Memory B cell (primary cell): Measurements from ENCODE around the gene ROBO1.

Source experiments
- ATAC-seq: fragments of 150-1000 bp; cut with Tn5 transposase; 2 replicates; pipeline ENCODE4 v1.10.0; 2021; ENCODE audit warnings: low read depth, mild to moderate bottlenecking, moderate library complexity
- DNase-seq, 2 donors: peaks; one replicate each; pipeline ENCODE4 v3.0.0; 2022; ENCODE audit warnings: low spot score in 2 of 2
- H3K27ac Mint-ChIP-seq: one replicate; pipeline ENCODE4 v1.8.0; 2022; ENCODE audit warnings: mild to moderate bottlenecking, moderate library complexity, mixed read lengths
- H3K27me3 Mint-ChIP-seq: one replicate; pipeline ENCODE4 v1.8.0; 2022; ENCODE audit warnings: mixed read lengths
- H3K36me3 Mint-ChIP-seq: one replicate; pipeline ENCODE4 v1.8.0; 2022; ENCODE audit warnings: mild to moderate bottlenecking, mixed read lengths
- H3K4me1 Mint-ChIP-seq: one replicate; pipeline ENCODE4 v1.8.0; 2022; ENCODE audit warnings: mixed read lengths
- H3K4me3 Mint-ChIP-seq: one replicate; pipeline ENCODE4 v1.8.0; 2022; ENCODE audit warnings: mild to moderate bottlenecking, moderate library complexity, mixed read lengths
- H3K9me3 Mint-ChIP-seq: one replicate; pipeline ENCODE4 v1.8.0; 2022; ENCODE audit warnings: mixed read lengths

ROBO1 gene

DNA sequence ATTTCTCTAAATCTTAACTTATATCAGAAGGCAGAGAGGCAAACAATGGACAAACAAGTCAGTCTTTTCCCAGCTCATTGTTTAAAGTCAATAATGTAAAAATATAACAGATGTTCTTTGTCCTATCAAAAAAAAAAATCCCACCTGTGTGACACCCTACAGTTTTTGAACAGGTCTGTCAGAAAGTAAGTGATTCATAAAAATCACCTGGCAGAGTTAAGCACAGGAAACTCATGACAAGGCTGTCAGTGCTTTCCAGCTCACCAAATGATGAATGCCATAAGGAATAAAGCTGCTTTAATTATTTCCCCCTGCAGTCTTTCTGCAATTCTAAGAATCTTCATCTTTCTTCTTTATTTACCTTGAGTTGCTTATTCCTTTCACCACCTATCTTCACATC lies 30.3 kb downstream of the ROBO1 start:
- ATAC-seq = no peak
- Mint-ChIP-seq H3K4me1 (no peaks in the 10 kb centered on the region), H3K36me3 (no peaks in the 10 kb centered on the region), H3K4me3 (no peak overlapping the region), H3K9me3 (peaks cover 7% of the 10 kb centered on the region), H3K27me3 (no peaks in the 10 kb centered on the region), H3K27ac (no peak overlapping the region)
- no peak for DNase-seq

DNA sequence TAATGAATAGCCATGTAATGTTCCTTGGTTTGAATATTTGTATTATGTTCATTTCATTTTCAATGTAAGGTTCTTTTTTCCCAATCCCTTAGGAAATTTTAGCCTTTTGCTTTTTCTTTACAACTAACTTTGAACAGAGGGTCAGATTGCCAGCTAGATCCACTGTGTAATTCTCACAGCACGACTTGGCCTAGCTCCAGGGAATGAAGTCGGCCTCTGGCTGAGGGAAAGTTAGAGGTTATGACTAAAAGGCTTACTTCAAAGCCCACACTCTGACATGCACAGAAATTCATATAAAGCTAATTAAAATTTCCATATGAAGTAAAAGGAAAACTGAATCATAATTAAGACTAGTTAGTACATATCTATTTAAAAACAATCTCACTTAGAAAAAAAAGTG lies 38.7 kb downstream of the ROBO1 start:
- H3K9me3 Mint-ChIP-seq = peaks cover 2% of the 10 kb centered on the region
- H3K36me3 Mint-ChIP-seq = no peaks in the 10 kb centered on the region
- H3K4me1 Mint-ChIP-seq = no peaks in the 10 kb centered on the region
- no peak overlapping the region for H3K4me3 Mint-ChIP-seq
- no peaks in the 10 kb centered on the region for H3K27me3 Mint-ChIP-seq
- H3K27ac Mint-ChIP-seq = no peak overlapping the region
- no peak for ATAC-seq
- no peak for DNase-seq

DNA sequence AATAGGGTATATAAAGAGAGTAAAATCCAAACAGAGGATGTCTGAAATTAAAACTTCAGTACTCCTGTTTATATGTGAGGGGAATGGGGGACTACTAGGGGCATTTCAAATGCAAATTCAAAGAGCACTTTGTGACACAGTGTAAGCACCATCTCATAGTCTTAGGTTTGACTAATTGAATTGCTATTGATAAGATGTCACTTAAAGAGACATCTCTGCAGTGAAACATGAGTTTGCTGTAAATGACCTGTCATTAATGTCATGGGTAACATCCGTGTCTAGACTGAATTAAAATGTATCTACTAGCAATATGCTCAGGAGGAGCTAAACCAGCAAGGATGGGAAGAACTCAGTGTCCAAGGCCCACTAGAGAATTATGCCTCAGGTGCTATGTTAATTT lies 41.0 kb downstream of the ROBO1 start:
- Mint-ChIP-seq H3K36me3 (no peaks in the 10 kb centered on the region), H3K4me3 (no peak overlapping the region), H3K4me1 (no peaks in the 10 kb centered on the region), H3K9me3 (no peaks in the 10 kb centered on the region), H3K27me3 (no peaks in the 10 kb centered on the region), H3K27ac (no peak overlapping the region)
- ATAC-seq (no peak), DNase-seq (no peak)

DNA sequence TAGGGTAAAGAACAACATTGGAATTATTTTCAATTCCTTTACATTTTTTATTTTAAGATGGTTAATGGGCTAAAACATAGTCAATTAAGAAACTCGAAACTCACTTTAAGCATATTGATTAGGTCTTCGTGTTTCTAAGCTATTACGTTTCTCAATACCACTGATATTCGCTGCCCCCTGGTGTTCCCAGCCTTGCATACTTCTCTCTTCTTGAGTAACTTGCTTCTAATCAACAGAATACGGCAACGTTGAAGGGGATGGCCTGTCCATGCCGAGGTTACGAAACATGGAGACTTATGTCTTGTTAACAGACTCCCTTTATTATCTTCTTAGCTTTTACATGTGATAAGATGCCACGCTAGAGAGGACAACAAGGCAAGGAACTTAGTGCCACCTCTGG lies 43.6 kb downstream of the ROBO1 start:
- ATAC-seq (no peak), DNase-seq (no peak)
- no peaks in the 10 kb centered on the region for H3K27me3 Mint-ChIP-seq
- no peaks in the 10 kb centered on the region for H3K4me1 Mint-ChIP-seq
- no peaks in the 10 kb centered on the region for H3K9me3 Mint-ChIP-seq
- no peak overlapping the region for H3K27ac Mint-ChIP-seq
- H3K36me3 Mint-ChIP-seq = no peaks in the 10 kb centered on the region
- H3K4me3 Mint-ChIP-seq = no peak overlapping the region

DNA sequence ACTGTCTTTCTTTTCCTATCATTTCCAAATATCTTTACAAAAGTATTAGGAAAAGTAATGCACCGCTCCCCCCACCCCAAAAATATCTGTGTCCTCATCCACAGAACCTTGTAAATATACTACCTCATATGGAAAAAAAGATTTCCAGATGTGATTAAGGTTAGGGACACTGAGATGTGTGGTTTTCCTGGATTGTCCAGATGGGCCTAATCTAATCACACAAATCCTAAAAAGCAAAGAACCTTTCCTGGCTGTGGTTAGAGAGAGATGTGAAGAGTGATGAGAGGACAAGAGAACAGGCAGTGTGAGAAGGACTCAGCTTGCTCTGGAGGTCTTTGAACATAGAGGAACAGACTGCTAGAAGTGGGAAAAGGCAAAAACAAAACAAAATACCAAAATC lies 77.7 kb downstream of the ROBO1 start:
- Mint-ChIP-seq H3K4me3 (no peak overlapping the region), H3K27me3 (no peaks in the 10 kb centered on the region), H3K27ac (no peak overlapping the region), H3K9me3 (peaks cover 3% of the 10 kb centered on the region), H3K4me1 (no peaks in the 10 kb centered on the region), H3K36me3 (no peaks in the 10 kb centered on the region)
- no peak for ATAC-seq
- DNase-seq = no peak

DNA sequence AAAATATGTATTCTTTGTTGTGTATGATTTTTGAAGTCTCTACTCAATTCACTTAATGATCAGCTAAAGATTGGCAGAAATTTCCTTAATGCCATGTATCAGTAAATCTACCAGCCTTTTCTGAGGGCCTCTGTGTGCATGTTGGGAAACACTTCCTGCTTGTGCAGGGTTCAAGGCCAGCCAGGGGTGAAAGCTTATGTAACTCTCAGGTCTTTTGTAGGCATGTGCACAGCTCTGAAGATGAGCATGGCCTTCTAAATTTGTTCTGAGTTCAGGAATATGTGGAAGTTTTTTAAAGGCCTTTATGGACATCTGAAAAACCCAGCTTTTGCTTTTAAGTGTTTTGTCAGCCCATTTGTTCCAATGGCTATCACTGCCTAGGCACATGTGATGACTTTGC lies 82.7 kb downstream of the ROBO1 start:
- Mint-ChIP-seq H3K4me3 (no peak overlapping the region), H3K36me3 (no peaks in the 10 kb centered on the region)

DNA sequence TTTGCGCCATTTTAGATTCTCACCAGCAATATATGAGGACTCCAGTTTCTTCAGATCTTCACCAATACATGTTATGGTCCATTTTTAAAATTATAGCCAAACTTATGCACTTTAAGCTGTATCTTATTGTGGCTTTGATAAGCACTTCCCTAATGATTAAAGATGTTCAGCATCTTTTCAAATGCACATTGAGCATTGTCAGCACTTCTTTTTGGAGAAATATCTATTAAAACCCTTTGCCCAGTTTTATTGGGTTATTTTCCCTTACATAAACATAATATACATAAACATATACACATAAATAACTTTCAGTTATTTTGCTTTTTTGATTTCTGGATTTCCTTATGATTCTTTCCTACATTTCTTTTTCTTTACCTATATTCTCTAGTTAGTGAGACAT lies 83.8 kb downstream of the ROBO1 start:
- Mint-ChIP-seq H3K36me3 (no peaks in the 10 kb centered on the region), H3K4me3 (no peak overlapping the region), H3K9me3 (peaks cover 11% of the 10 kb centered on the region), H3K27ac (no peak overlapping the region), H3K27me3 (no peaks in the 10 kb centered on the region), H3K4me1 (no peaks in the 10 kb centered on the region)
- DNase-seq (no peak), ATAC-seq (no peak)

More for the DNA sequence above, 82.7 kb downstream of the ROBO1 start:
- H3K27me3 Mint-ChIP-seq = no peaks in the 10 kb centered on the region
- no peak overlapping the region for H3K27ac Mint-ChIP-seq
- no peaks in the 10 kb centered on the region for H3K4me1 Mint-ChIP-seq
- H3K9me3 Mint-ChIP-seq = peaks cover 10% of the 10 kb centered on the region
- no peak for DNase-seq
- ATAC-seq = no peak

DNA sequence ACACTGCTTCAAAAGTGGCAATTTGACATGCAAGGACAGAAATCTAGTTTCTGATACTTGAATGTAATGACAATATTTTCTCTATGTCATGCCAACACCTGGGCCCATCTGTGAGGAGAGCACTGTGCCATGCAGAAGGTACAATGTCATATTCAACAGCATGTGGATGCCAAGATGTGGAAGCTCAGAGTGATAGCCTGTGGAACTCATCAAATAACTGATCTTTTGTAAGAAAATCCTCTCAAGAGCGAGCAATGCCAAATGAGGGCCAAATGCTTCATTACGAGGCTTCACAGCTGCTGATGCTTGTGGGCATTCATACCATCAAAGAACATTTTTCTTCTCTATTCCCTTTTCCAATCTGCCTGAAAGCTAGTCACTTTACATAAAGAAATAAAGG lies 95.1 kb downstream of the ROBO1 start:
- Mint-ChIP-seq H3K4me3 (no peak overlapping the region), H3K27ac (no peak overlapping the region), H3K4me1 (no peaks in the 10 kb centered on the region), H3K27me3 (no peaks in the 10 kb centered on the region), H3K36me3 (no peaks in the 10 kb centered on the region), H3K9me3 (peaks cover under 1% of the 10 kb centered on the region)
- DNase-seq (no peak), ATAC-seq (no peak)

DNA sequence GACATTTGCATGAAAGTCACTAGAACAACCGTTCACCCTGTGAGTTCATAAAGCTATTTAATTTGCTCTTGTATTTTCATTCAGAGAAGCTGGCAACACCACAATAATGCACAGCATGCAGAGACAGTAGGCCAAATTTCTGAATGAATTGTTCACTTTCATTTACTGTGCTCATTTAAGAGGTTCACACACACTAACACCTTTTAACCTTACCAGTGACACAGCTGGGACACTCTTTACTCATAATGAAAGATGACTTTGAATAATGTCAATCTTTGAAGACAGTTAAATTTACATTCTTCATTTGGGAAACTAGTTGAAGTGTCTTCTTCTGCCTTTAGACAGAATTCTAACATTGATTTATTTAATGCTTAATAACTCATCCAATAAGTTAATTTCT lies 95.7 kb downstream of the ROBO1 start:
- DNase-seq (no peak), ATAC-seq (no peak)
- H3K27me3 Mint-ChIP-seq = no peaks in the 10 kb centered on the region
- no peak overlapping the region for H3K4me3 Mint-ChIP-seq
- H3K36me3 Mint-ChIP-seq = no peaks in the 10 kb centered on the region
- peaks cover 1% of the 10 kb centered on the region for H3K9me3 Mint-ChIP-seq
- no peaks in the 10 kb centered on the region for H3K4me1 Mint-ChIP-seq
- H3K27ac Mint-ChIP-seq = no peak overlapping the region

DNA sequence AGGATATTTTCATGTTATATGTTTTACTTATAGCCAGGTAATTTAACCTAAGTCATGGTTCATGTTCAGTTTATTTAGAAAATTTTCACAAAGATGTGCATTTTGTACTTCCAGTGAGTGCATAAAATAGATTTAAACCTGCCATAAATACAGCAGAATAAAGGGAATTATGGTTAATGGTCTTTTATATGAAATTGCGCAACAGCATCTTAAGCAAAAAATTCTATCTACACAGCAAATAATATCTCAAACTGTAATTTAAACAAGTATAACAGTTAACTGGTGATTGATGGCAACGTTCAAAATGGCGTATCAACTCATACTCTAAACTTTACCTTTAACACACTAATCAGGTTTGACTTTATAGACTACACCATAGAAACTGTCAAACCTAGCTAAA lies 97.6 kb downstream of the ROBO1 start:
- Mint-ChIP-seq H3K9me3 (peaks cover 3% of the 10 kb centered on the region), H3K27ac (no peak overlapping the region), H3K4me1 (no peaks in the 10 kb centered on the region), H3K36me3 (no peaks in the 10 kb centered on the region), H3K27me3 (no peaks in the 10 kb centered on the region), H3K4me3 (no peak overlapping the region)
- DNase-seq (no peak), ATAC-seq (no peak)

DNA sequence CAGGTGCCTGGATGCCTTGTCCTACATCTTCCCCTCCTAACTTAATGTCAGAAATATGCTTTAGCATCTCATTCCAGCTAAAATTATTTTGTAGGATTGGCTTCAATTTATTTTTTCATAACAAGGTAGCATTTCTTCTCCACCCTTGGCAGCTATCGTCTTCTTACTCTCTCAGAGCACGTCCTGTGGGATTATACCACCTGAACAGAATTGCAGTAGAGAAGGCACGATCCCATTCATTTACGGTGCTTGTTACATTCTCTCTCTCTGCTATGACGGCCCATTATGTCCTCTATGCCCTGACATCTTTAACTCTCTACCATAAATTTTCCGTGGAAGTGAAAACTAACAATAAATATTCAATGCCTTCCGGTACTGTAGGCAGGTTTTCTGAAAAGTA lies 103.3 kb downstream of the ROBO1 start:
- ATAC-seq = no peak
- Mint-ChIP-seq H3K4me1 (no peaks in the 10 kb centered on the region), H3K27me3 (no peaks in the 10 kb centered on the region), H3K9me3 (peaks cover 7% of the 10 kb centered on the region), H3K4me3 (no peak overlapping the region), H3K36me3 (no peaks in the 10 kb centered on the region), H3K27ac (no peak overlapping the region)
- DNase-seq = no peak

DNA sequence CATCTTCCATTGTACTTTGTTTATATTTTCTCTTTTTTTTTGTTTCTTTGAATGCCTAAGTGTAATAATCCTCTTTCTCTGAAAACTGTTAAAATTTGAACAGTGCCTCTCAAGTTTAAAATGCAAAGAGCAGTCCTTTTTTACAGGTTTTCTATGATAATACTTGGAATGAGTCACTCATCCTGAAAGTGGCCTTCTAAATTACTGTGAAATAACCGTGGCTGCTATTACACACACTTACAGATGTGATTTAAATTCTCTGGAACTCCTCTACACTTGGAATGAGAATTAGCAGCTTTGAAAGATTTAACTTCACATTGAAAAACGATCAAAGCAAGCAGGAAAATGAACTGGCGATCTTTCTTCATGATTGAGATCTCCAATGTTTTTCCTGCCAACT lies 105.9 kb downstream of the ROBO1 start:
- no peak for ATAC-seq
- no peak overlapping the region for H3K4me3 Mint-ChIP-seq
- no peaks in the 10 kb centered on the region for H3K27me3 Mint-ChIP-seq
- H3K36me3 Mint-ChIP-seq = no peaks in the 10 kb centered on the region
- peaks cover 7% of the 10 kb centered on the region for H3K9me3 Mint-ChIP-seq
- H3K27ac Mint-ChIP-seq = no peak overlapping the region
- no peaks in the 10 kb centered on the region for H3K4me1 Mint-ChIP-seq
- DNase-seq = no peak

DNA sequence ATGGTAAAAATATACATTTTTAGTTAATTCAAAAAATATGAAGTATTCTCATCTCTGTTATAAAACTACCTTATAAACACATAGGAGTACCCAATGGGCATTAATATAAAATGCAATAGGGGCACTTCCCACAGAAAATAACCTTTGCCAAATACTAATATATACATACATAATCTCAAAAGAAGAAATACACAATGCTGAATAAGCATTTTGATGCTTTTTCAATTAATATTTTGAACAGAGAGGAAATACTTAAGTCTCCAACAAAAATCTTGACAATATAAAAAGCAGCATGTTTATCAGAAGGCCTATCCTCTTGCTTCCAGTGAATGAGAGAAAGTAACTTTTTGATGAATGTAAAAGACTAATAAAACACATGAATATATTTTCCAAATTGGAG lies 110.7 kb downstream of the ROBO1 start:
- H3K27ac Mint-ChIP-seq = no peak overlapping the region
- H3K36me3 Mint-ChIP-seq = no peaks in the 10 kb centered on the region
- ATAC-seq = no peak

DNA sequence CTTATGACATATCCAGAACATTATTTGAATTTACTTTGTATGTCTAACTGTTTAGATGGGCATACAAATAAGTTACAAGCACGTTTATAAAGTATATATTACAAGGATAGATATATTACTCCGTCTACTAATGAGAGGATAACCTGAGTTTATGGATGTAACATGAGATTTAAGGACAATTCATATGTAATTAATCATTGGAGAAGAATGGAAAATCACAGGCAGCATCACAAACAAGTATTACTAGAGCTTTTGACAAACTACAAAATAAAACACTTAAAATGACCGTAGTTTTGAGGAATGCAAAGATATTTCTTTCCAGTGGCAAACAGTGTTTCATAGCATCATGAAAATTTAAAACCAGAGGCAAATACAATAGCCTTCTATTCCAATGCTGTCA lies 113.8 kb downstream of the ROBO1 start:
- H3K4me1 Mint-ChIP-seq = no peaks in the 10 kb centered on the region
- H3K9me3 Mint-ChIP-seq = peaks cover 3% of the 10 kb centered on the region
- ATAC-seq (no peak), DNase-seq (no peak)
- H3K27ac Mint-ChIP-seq = no peak overlapping the region
- no peaks in the 10 kb centered on the region for H3K36me3 Mint-ChIP-seq
- no peak overlapping the region for H3K4me3 Mint-ChIP-seq
- H3K27me3 Mint-ChIP-seq = no peaks in the 10 kb centered on the region

More for the DNA sequence above, 110.7 kb downstream of the ROBO1 start:
- H3K4me1 Mint-ChIP-seq = no peaks in the 10 kb centered on the region
- peaks cover 5% of the 10 kb centered on the region for H3K9me3 Mint-ChIP-seq
- DNase-seq = no peak
- H3K4me3 Mint-ChIP-seq = no peak overlapping the region
- H3K27me3 Mint-ChIP-seq = no peaks in the 10 kb centered on the region

DNA sequence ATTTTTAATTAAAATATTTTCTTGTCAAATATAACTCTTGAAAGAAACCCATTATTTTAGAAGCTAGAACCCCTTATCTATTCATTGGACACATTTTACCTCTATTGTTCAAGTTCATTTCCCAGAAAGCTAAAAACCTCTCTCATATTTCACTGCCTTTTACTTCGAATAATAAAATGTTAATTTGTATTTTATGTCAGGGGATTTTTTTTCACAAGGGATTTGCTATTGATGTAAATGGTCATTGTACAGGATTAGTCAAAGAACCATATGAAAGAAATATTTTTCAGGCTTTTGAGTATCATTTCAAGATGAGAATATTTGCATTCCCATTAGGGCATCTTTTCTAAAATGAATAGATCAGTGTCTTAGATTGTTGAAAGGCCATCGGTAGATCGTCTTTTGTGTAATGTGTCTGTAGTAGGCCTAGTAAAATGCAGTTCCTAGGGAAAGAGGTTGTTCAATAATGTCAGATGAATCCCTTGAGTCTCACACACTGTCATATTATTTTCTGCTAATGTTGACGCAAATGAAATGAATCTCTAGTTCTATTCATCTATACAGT lies 114.5 kb downstream of the ROBO1 start:
- H3K9me3 Mint-ChIP-seq = peaks cover 3% of the 10 kb centered on the region
- no peak overlapping the region for H3K4me3 Mint-ChIP-seq
- ATAC-seq = no peak
- H3K36me3 Mint-ChIP-seq = no peaks in the 10 kb centered on the region
- no peaks in the 10 kb centered on the region for H3K27me3 Mint-ChIP-seq
- H3K4me1 Mint-ChIP-seq = no peaks in the 10 kb centered on the region
- no peak overlapping the region for H3K27ac Mint-ChIP-seq
- DNase-seq = no peak
